AG09309 (cell line): Measurements from ENCODE around the gene IFRD2.

ENCODE experiments used
- DNase-seq: peaks from one replicate; pipeline ENCODE4 v3.0.0-alpha.2; 2010; ENCODE audit warnings: low read depth
- H3K4me3 ChIP-seq: 2 replicates; pipeline ENCODE4 v1.5.1; 2011; ENCODE audit warnings: mild to moderate bottlenecking, low read depth, low read length, moderate library complexity; ENCODE audit not compliant: control insufficient read depth
- TF ChIP-seq, protein P1 (sequence below): IDR thresholded peaks from 2 replicates; pipeline ENCODE4 v1.5.1; 2011; ENCODE audit warnings: mild to moderate bottlenecking, low read depth, low read length, inconsistent platforms; ENCODE audit not compliant: insufficient read depth, control insufficient read depth; ENCODE audit errors: missing control alignments

The IFRD2 gene

DNA sequence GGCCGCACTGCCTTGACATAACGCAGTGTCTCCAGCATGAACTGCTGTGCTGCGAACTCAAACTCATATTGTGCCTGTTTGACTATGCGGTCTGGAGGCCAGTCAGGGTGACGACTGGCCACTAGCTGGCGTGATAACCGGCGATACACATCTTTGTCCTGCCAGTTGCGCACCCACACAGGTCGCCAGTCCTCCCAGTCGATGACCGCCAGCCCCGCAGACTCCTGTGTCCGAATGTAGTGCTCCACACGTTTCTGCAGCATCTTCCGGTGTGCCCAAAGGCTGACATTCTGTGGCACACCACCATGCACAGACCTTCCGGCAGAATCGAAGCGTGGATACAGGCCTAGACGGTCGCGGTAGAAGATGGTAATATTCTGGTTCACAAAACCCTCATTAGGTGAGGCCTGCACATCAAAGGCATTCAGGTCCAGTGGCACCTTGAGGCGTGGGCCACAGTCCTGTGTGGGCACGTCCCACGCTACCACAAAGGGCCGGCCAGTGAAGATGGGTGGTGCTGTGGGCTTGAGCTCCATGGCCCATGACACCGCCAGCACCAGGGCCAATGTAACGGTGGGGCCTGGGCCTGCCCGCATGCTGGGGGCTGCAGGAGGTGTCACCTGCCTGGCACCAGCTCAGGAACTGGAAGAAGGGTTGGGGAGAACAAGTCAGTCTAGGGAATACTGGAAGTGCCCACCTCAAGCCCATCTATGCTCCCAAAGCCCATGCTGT lies 27.8 kb upstream of the IFRD2 start:
- TF ChIP-seq, protein P1, sequence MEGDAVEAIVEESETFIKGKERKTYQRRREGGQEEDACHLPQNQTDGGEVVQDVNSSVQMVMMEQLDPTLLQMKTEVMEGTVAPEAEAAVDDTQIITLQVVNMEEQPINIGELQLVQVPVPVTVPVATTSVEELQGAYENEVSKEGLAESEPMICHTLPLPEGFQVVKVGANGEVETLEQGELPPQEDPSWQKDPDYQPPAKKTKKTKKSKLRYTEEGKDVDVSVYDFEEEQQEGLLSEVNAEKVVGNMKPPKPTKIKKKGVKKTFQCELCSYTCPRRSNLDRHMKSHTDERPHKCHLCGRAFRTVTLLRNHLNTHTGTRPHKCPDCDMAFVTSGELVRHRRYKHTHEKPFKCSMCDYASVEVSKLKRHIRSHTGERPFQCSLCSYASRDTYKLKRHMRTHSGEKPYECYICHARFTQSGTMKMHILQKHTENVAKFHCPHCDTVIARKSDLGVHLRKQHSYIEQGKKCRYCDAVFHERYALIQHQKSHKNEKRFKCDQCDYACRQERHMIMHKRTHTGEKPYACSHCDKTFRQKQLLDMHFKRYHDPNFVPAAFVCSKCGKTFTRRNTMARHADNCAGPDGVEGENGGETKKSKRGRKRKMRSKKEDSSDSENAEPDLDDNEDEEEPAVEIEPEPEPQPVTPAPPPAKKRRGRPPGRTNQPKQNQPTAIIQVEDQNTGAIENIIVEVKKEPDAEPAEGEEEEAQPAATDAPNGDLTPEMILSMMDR: no peak
- no peak for DNase-seq
- peak overlapping the region; percentile 61 for H3K4me3 ChIP-seq

DNA sequence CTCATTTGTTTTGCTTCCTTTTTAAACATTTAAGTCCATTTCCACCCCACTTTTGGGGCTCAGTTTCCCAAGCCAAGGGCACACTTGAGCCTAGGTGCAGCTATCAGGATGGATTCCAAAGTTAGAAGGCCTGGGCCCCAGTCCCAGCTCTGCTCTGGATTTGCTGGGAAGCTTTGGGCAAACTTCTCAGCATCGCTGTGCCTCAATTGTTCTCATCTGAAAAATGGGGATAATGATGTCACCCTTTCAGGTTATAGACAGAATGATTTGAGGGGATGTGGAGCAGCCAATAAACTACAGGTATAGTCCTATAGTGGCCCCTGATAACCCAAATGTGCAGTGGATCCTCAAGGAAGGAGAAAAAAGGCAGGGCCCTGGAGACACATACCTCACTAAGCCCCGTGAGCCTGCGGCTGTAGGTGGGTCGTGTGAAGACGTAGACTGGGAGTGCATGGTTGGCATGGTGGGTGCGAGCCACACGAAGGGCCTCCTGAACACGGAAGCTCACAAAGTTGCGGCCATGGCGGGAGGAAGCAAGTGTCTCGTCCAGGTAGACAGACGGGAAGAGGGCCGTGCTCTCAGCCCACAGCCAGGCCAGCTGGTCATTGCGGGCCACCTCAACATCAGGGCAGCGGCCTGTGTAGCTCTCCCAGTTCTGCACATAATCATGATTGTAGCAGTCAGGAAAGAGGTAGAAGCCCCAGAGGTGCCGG lies 27.1 kb upstream of the IFRD2 start:
- H3K4me3 ChIP-seq: no peak overlapping the region
- no peak for DNase-seq
- TF ChIP-seq, protein P1: no peak

DNA sequence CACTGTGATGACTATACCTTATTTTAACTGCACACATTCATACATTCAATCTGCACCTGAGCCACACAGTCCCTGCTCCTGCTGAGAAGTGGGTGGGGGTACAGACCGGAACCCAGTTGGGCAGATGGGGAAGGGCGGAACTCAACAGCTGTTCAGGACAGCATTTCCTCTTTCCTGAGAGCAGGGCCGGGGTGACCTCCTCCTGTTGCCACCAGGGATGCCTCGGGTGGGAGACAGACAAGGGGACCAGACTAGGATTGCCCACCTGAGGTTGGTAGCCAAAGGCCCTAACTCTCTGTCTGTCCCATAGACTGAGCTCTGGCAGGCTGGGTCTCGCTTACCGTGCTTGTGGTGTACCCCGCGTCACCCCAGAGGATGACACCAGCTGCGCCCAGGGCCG lies 26.4 kb upstream of the IFRD2 start:
- no peak overlapping the region for H3K4me3 ChIP-seq
- TF ChIP-seq, protein P1: no peak
- DNase-seq: no peak

DNA sequence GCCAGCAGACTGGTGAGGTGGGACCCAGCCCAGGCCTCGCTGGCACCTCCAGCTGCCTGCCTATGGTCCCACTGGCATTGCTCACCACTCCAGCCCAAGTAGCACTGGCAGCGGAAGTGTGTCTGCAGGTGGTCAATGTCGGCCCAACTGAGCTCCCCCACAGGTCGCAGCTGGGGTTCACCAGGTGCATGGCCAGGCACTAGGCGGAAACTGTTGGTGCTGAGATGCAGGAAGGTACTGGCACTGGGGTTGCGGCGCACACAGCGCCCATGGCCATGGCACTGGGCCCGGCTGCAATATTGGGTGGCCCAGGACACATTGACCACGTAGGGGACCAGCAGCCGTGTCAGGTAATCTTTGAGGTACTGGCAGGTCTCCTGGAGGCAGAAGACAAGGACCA lies 25.9 kb upstream of the IFRD2 start:
- TF ChIP-seq, protein P1: no peak
- H3K4me3 ChIP-seq: no peak overlapping the region
- DNase-seq: no peak

DNA sequence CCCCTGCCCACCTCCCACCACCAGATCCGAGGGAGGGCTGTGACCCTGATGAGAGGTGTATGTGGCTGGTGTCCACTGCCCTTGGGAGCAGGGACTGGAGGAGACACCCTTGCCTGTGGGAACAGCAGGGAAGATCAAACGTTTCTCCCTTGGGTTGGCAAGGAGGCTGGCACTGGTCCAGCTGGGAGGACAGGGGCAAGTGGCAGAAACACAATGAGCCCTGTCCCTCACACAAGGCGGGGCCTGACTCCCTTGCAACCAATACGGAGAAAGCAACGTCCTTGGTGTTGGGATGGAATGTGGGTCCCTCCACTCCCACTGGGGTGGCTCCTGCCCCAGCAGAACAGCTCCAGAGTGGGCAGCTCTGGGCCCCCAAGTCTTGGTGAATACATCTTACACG lies 25.1 kb upstream of the IFRD2 start:
- no peak for DNase-seq
- H3K4me3 ChIP-seq: no peak overlapping the region
- TF ChIP-seq, protein P1: no peak

DNA sequence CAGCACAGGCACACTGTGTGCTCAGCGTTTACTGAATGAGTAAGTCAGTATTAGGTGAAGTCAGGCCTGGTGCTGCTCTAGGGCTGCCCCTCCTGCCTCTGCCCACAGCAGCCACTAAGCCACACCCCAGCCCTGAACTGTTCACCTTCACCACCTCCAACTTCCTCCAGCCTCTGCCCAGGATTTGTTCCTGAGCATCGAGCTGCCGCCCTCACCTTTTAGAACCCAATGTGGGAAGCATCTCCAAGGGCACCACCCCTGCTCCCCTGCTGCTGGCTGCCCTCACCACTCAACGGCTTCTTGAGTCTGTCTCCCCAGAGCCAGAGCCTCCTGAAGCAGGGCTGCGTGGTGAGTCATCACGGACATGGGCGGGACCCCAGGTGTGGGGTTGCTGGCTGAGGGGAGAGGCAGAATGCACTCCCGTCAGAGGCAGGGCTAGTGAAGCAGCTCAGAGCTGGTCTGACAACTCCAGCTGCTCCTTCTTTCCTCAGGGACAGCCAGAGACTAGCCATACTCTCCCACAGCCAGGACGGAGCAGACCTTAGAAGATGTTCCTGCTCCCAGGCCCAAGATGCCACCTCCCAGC lies 24.5 kb upstream of the IFRD2 start:
- H3K4me3 ChIP-seq: no peak overlapping the region
- TF ChIP-seq, protein P1: no peak
- no peak for DNase-seq
